HepG2 (cell line): ENCODE data around the gene MSH4. TPM values are rescaled to one million over a fixed set of nuclear protein-coding genes. Genes with fewer than 3 reads are reported as not detected.

Experiments used
- ATAC-seq: fragments of 200-7000 bp; cut with Tn5 transposase; 3 replicates; pipeline ENCODE4 v1.9.1; 2020; ENCODE audit warnings: mild to moderate bottlenecking, moderate library complexity
- BruUV-seq: library from RNA; stranded (reverse); fragments of 400-500 nt; replicated peaks from 2 replicates; lab custom pipeline; 2021; lab: Mats Ljungman, UMichigan
- CTCF ChIA-PET: fragments of 300-600 bp; formaldehyde crosslinking; extraction: SDS; loops from one replicate; lab custom pipeline; 2021; ENCODE audit warnings: low total read pairs, inconsistent platforms, low intra/inter-chr PET ratio; lab: Yijun Ruan, JAX
- POLR2A ChIA-PET: fragments of 350-600 bp; sonication (Branson Sonifier 250); formaldehyde crosslinking; loops from one replicate; lab custom pipeline; 2020; ENCODE audit warnings: antibody characterized with exemption, inconsistent platforms; lab: Yijun Ruan, JAX
- DNase-seq: peaks from one replicate; pipeline ENCODE4 v3.0.0-alpha.2; 2015; ENCODE audit warnings: low spot score
- FAIRE-seq: peaks from 3 replicates; lab custom pipeline; 2011; peaks lifted over from hg19 to GRCh38; lab: Jason Lieb, UNC
- H2AFZ ChIP-seq: one replicate; pipeline ENCODE4 v1.6.1; 2011; ENCODE audit warnings: low read length, inconsistent platforms
- H3K27ac ChIP-seq: fragments of 300-600 bp; 3 replicates; pipeline ENCODE4 v1.8.0; 2011; ENCODE audit warnings: mixed run types, mild to moderate bottlenecking, mixed read lengths, low read length, inconsistent platforms; ENCODE audit not compliant: insufficient read depth; ENCODE audit errors: extremely low read length
- H3K27me3 ChIP-seq, 2 experiments: fragments of 200-600 bp in 1 of 2; 2 replicates in 1 of 2; 3 replicates in 1 of 2; pipeline versions ENCODE4 v1.6.0 to v1.8.0; 2011; ENCODE audit warnings: low read length in 2 of 2, mild to moderate bottlenecking in 2 of 2, moderate library complexity in 2 of 2, inconsistent platforms in 1 of 2; ENCODE audit not compliant: insufficient read depth in 2 of 2, control insufficient read depth in 1 of 2
- H3K36me3 ChIP-seq, 2 experiments: fragments of 200-600 bp in 1 of 2; replicated peaks in 1 of 2; 2 replicates in 1 of 2; 3 replicates in 1 of 2; pipeline versions ENCODE4 v1.5.1 to v1.8.0; 2011; ENCODE audit warnings: low read length in 2 of 2, inconsistent platforms in 1 of 2; ENCODE audit not compliant: insufficient read depth in 2 of 2, control insufficient read depth in 1 of 2
- H3K4me1 ChIP-seq: 2 replicates; pipeline ENCODE4 v1.5.1; 2012; ENCODE audit warnings: low read length, inconsistent platforms; ENCODE audit not compliant: insufficient read depth
- H3K4me2 ChIP-seq: 2 replicates; pipeline ENCODE4 v1.6.0; 2011; ENCODE audit warnings: low read depth, low read length, inconsistent platforms
- H3K4me3 ChIP-seq, 3 experiments: fragments of 200-600 bp in 1 of 3; sonication (generic), shearing (Covaris generic) in 1 of 3; replicated peaks in 1 of 3; 2 replicates each; pipeline ENCODE4 v1.5.1; 2011 to 2016; ENCODE audit warnings: low read length in 3 of 3, inconsistent platforms in 2 of 3, low read depth in 2 of 3, mild to moderate bottlenecking in 2 of 3, control low read depth in 1 of 3, mixed read lengths in 1 of 3; ENCODE audit not compliant: insufficient read depth in 1 of 3
- H3K79me2 ChIP-seq: one replicate; pipeline ENCODE4 v1.6.1; 2011; ENCODE audit warnings: low read length, inconsistent platforms; ENCODE audit not compliant: insufficient read depth
- H3K9ac ChIP-seq: 2 replicates; pipeline ENCODE4 v1.6.0; 2011; ENCODE audit warnings: mild to moderate bottlenecking, low read depth, low read length, inconsistent platforms; ENCODE audit not compliant: insufficient read depth
- H3K9me3 ChIP-seq: 2 replicates; pipeline ENCODE4 v1.5.1; 2012; ENCODE audit warnings: mild to moderate bottlenecking, low read length
- H4K20me1 ChIP-seq: 2 replicates; pipeline ENCODE4 v1.6.0; 2011; ENCODE audit warnings: inconsistent platforms, mild to moderate bottlenecking, low read length, moderate library complexity; ENCODE audit not compliant: insufficient read depth
- AHR ChIP-seq: IDR thresholded peaks from 2 replicates; pipeline ENCODE4 v1.6.1; 2018; ENCODE audit warnings: missing genetic modification reagents, missing compliant biosample characterization
- CREM ChIP-seq, 2 experiments: sonication (generic) in 1 of 2; formaldehyde crosslinking in 1 of 2; IDR thresholded peaks; 2 replicates each; pipeline versions ENCODE4 v1.4.0 to v1.6.1; 2016 to 2020; ENCODE audit warnings: antibody characterized with exemption in 1 of 2, mild to moderate bottlenecking in 1 of 2, missing genetic modification reagents in 1 of 2
- FOXJ3 ChIP-seq: sonication (generic); formaldehyde crosslinking; IDR thresholded peaks from 2 replicates; pipeline ENCODE4 v1.4.0; 2020; ENCODE audit warnings: missing genetic modification reagents, mild to moderate bottlenecking, borderline replicate concordance
- HDAC6 ChIP-seq: fragments of 200-600 bp; sonication (generic); IDR thresholded peaks from 2 replicates; pipeline ENCODE4 v1.7.0; 2017; ENCODE audit warnings: mild to moderate bottlenecking, antibody characterized with exemption, low read length, low read depth
- IRF2 ChIP-seq: IDR thresholded peaks from 2 replicates; pipeline ENCODE4 v1.6.1; 2018; ENCODE audit warnings: missing genetic modification reagents, missing compliant biosample characterization
- PRDM10 ChIP-seq: sonication (generic); formaldehyde crosslinking; IDR thresholded peaks from 2 replicates; pipeline ENCODE4 v1.4.0; 2020; ENCODE audit warnings: low read depth, missing genetic modification reagents
- RFXAP ChIP-seq: sonication (generic); formaldehyde crosslinking; IDR thresholded peaks from 2 replicates; pipeline ENCODE4 v1.4.0; 2020; ENCODE audit warnings: missing genetic modification reagents, borderline replicate concordance
- SETDB1 ChIP-seq: sonication (generic); formaldehyde crosslinking; IDR thresholded peaks from 2 replicates; pipeline ENCODE4 v1.5.1; 2020; ENCODE audit warnings: missing genetic modification reagents, mild to moderate bottlenecking, borderline replicate concordance
- SMAD1 ChIP-seq: sonication (generic); formaldehyde crosslinking; IDR thresholded peaks from 2 replicates; pipeline ENCODE4 v1.4.0; 2020; ENCODE audit warnings: missing genetic modification reagents, low read depth, mild to moderate bottlenecking, borderline replicate concordance
- SP4 ChIP-seq: sonication (generic); formaldehyde crosslinking; IDR thresholded peaks from 2 replicates; pipeline ENCODE4 v1.8.1; 2023; ENCODE audit warnings: mild to moderate bottlenecking, missing genetic modification reagents
- TFDP2 ChIP-seq: sonication (generic); formaldehyde crosslinking; IDR thresholded peaks from 2 replicates; pipeline ENCODE4 v1.4.0; 2020; ENCODE audit warnings: missing genetic modification reagents
- ZNF17 ChIP-seq: sonication (generic); formaldehyde crosslinking; IDR thresholded peaks from 2 replicates; pipeline ENCODE4 v1.5.0; 2020; ENCODE audit warnings: mild to moderate bottlenecking, missing genetic modification reagents
- ZSCAN30 ChIP-seq: sonication (generic); formaldehyde crosslinking; IDR thresholded peaks from 2 replicates; pipeline ENCODE4 v1.5.0; 2020; ENCODE audit warnings: mild to moderate bottlenecking, missing genetic modification reagents
- ZSCAN5A ChIP-seq: sonication (generic); formaldehyde crosslinking; IDR thresholded peaks from 2 replicates; pipeline ENCODE4 v1.8.0; 2022; ENCODE audit warnings: mild to moderate bottlenecking, missing genetic modification reagents, borderline replicate concordance
- WGBS: methylation state at CpG from one replicate; pipeline ENCODE4 v1.1.6; 2017; ENCODE audit warnings: low lambda C conversion rate; 5-methylcytosine and 5-hydroxymethylcytosine counted together
- in situ Hi-C: cut with HindIII; loops from 2 replicates; pipeline ENCODE4 v1.10.0; 2017; ENCODE audit warnings: low pct_unique_long_range_greater_than_20kb; ENCODE audit not compliant: extremely low pct_ligation_motif_present
- intact Hi-C: fragments of 100-400 bp; cut with micrococcal nuclease; formaldehyde crosslinking; loops from one replicate; pipeline ENCODE4 v1.10.0; 2022; ENCODE audit not compliant: unreplicated experiment
- polyA plus RNA-seq, 8 experiments: library from polyadenylated mRNA; depleted of rRNA in 3 of 8; stranded (reverse) in 7 of 8; unstranded in 1 of 8; fragments of >200 nt; fragmentation: Illumina TruSeq in 4 of 8; extraction: Trizol in 4 of 8; gene quantifications; 2 replicates each; pipeline versions ENCODE4 v1.2.1 to v1.2.3, GENCODE V29; 2011 to 2016; ENCODE audit warnings: low read depth in 4 of 8, missing spikeins in 1 of 8, mixed read lengths in 1 of 8; ENCODE audit not compliant: insufficient read depth in 1 of 8
- total RNA-seq, 5 experiments: library from RNA; depleted of rRNA; stranded (reverse); fragments of >200 nt; fragmentation: Illumina TruSeq; extraction: Trizol; gene quantifications; 2 replicates each; pipeline ENCODE4 v1.2.3, GENCODE V29; 2016; ENCODE audit warnings: low read depth in 1 of 5

Gene MSH4
- total and polyA plus RNA-seq, 2 of the 13 experiments (the other 11 are each of a cell fraction or from before 2014, with no cell fraction given), result 0.01 to 0.09 TPM

GRCh38 chr1:75901371-75901770 lies 104.7 kb downstream of the MSH4 start:
- ATAC-seq (no peak), DNase-seq (no peak), FAIRE-seq (no peak)
- H4K20me1 ChIP-seq, result no peaks in the 10 kb centered on the region
- no TSS peak for BruUV-seq
- H3K27me3 ChIP-seq, result no peaks in the 10 kb centered on the region
- no peak overlapping the region for H3K4me2 ChIP-seq
- H3K4me1 ChIP-seq, result no peaks in the 10 kb centered on the region
- in situ Hi-C loops, result no loop called here
- ChIA-PET POLR2A (no interaction called here), CTCF (no interaction called here)
- no peaks in the 10 kb centered on the region for H3K36me3 ChIP-seq
- TF ChIP-seq ZSCAN30 (no peak), SETDB1 (no peak), CREM (IDR thresholded peaks at IDR 0.05) (no peak), CREM (CRISPR knock-in tag; IDR thresholded peaks at IDR 0.05) (no peak), ZSCAN5A (CRISPR knock-in tag) (no peak), TFDP2 (CRISPR knock-in tag) (no peak), ZNF17 (no peak), PRDM10 (CRISPR knock-in tag) (no peak), AHR (no peak), SMAD1 (no peak), RFXAP (no peak), IRF2 (CRISPR knock-in tag) (no peak), SP4 (CRISPR knock-in tag) (no peak), FOXJ3 (CRISPR knock-in tag) (no peak), HDAC6 (no peak)
- no peaks in the 10 kb centered on the region for H3K9me3 ChIP-seq
- no peaks in the 10 kb centered on the region for H3K79me2 ChIP-seq
- H3K4me3 ChIP-seq, result no peak overlapping the region
- no peak overlapping the region for H3K9ac ChIP-seq
- intact Hi-C loops, result no loop called here
- WGBS, result 0% methylated on average over 1 of the region's 1 CpG
- no peak overlapping the region for H3K27ac ChIP-seq
- H2AFZ ChIP-seq, result no peak overlapping the region
